Activated effector memory CD4-positive, alpha-beta T cell treated with anti-CD3 and anti-CD28 coated beads, Interleukin-2, amount 50 U/mL, for 16 hours (primary cell): ENCODE results near the gene LRP11.
"Not testable (repeated sequence)": the region's sequence is repeated elsewhere in the genome, so short reads cannot be mapped to it uniquely, and the experiment has no call there.

ENCODE experiments used
- DNase-seq: peaks from one replicate; pipeline ENCODE4 v3.0.0-alpha.2; 2020

The LRP11 gene

GRCh38 chr6:149897855-149898744, 33.9 kb upstream of the LRP11 start, which contains the start of gene RAET1E:
TSS of gene RAET1E (minus strand) at chr6:149898113. CDS start at chr6:149890901, 7,212 bp downstream.
- no peak for DNase-seq

- no peak for DNase-seq
These were observed 33.0 kb upstream of the LRP11 start for GRCh38 chr6:149897015-149897697.

GRCh38 chr6:149896491-149896890, 32.3 kb upstream of the LRP11 start:
- DNase-seq: no peak

GRCh38 chr6:149895833-149896271, 31.7 kb upstream of the LRP11 start:
- no peak for DNase-seq

- DNase-seq: no peak
These were observed 31.0 kb upstream of the LRP11 start for GRCh38 chr6:149895048-149895590.

GRCh38 chr6:149891864-149892263, 27.7 kb upstream of the LRP11 start:
- not testable (repeated sequence) for DNase-seq

- no peak for DNase-seq
These were observed 27.1 kb upstream of the LRP11 start for GRCh38 chr6:149891259-149891658.

- no peak for DNase-seq
These were observed 26.5 kb upstream of the LRP11 start for GRCh38 chr6:149890629-149891045.

GRCh38 chr6:149889326-149889725, 25.2 kb upstream of the LRP11 start:
- no peak for DNase-seq

GRCh38 chr6:149888659-149889058, 24.5 kb upstream of the LRP11 start:
- DNase-seq: no peak

GRCh38 chr6:149888093-149888492, 23.9 kb upstream of the LRP11 start:
- DNase-seq: no peak

- DNase-seq: no peak
These were observed 23.2 kb upstream of the LRP11 start for GRCh38 chr6:149887343-149887742.

GRCh38 chr6:149885888-149886287, 21.7 kb upstream of the LRP11 start:
- DNase-seq: no peak

- DNase-seq: no peak
These were observed 20.5 kb upstream of the LRP11 start for GRCh38 chr6:149884617-149885016.

- DNase-seq: no peak
These were observed 20.1 kb upstream of the LRP11 start for GRCh38 chr6:149884215-149884614.

GRCh38 chr6:149881860-149882259, 17.7 kb upstream of the LRP11 start:
- DNase-seq: no peak

GRCh38 chr6:149881066-149881766, 17.1 kb upstream of the LRP11 start:
- no peak for DNase-seq

- DNase-seq: no peak
These were observed 13.5 kb upstream of the LRP11 start for GRCh38 chr6:149877659-149878058.

GRCh38 chr6:149876241-149876933, 12.2 kb upstream of the LRP11 start:
- DNase-seq: no peak

GRCh38 chr6:149872233-149872632, 8.1 kb upstream of the LRP11 start:
- no peak for DNase-seq

GRCh38 chr6:149871182-149871581, 7.0 kb upstream of the LRP11 start:
- no peak for DNase-seq

GRCh38 chr6:149869275-149869892, 5.2 kb upstream of the LRP11 start:
- no peak for DNase-seq
